SK-N-MC (cell line): ENCODE data around the gene FBXO8.

Experiments
- EZH2 ChIP-seq: fragments of 200-600 bp; sonication (generic); IDR thresholded peaks from one replicate; pipeline ENCODE4 v1.6.1; 2017; ENCODE audit warnings: antibody characterized with exemption
- FOXP2 ChIP-seq: optimal IDR thresholded peaks from 2 replicates; pipeline ENCODE3; 2011; ENCODE audit warnings: mild to moderate bottlenecking, moderate library complexity; ENCODE audit not compliant: insufficient read depth; ENCODE audit errors: extremely low read length, control extremely low read depth
- POLR2AphosphoS5 ChIP-seq: IDR thresholded peaks from 2 replicates; pipeline ENCODE4 v1.6.1; 2012; ENCODE audit warnings: mild to moderate bottlenecking, low read depth, low read length, borderline replicate concordance

DNA sequence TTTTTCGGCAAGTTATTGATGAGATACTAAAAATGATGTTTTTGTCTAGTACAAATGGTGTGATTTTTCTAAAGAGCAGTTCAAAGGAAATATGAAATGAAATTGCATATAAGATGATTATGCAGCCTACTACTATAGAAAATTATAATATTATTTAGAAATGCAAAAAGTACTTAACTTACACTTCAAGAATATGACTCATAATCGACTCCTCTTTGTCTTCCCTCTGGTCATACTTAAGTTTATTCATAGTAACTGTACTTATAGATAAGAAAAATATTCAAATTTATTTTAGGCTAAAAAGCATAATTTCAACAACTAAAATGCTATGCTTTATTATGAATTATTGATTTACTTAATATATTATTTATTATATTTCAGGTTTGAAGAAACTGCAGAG, 33.5 kb upstream of the FBXO8 start:
- TF ChIP-seq POLR2AphosphoS5: no peak
- no peak for TF ChIP-seq EZH2
- TF ChIP-seq FOXP2: no peak
